NCI-H146 (cell line): ENCODE measurements around the gene CHRM5.

Experiments
- DNase-seq: peaks from one replicate; lab custom pipeline; 2025; lab: John Stamatoyannopoulos, UW

The CHRM5 gene

GRCh38 chr15:34101366-34102174 is 133.3 kb downstream of the CHRM5 start, which contains the start of the genes EMC7 and PGBD4:
Gene EMC7, minus strand, starts transcription at chr15:34101862. Its CDS starts 23 bp downstream, at chr15:34101839.
Gene PGBD4, plus strand, starts transcription at chr15:34102083. Its CDS starts 449 bp downstream, at chr15:34102532.
- DNase-seq = peak; percentile 95

- DNase-seq = no peak
Observed at GRCh38 chr15:34102175-34102925, 134.1 kb downstream of the CHRM5 start.

- no peak for DNase-seq
Observed at GRCh38 chr15:34106423-34106822, 138.1 kb downstream of the CHRM5 start.

- no peak for DNase-seq
Observed at GRCh38 chr15:34107315-34107714, 139.0 kb downstream of the CHRM5 start.

- DNase-seq = peak; percentile 5
Observed at GRCh38 chr15:34109797-34110663, 141.7 kb downstream of the CHRM5 start.

- no peak for DNase-seq
Observed at GRCh38 chr15:34111488-34111887, 143.2 kb downstream of the CHRM5 start.

GRCh38 chr15:34114215-34114614 is 145.9 kb downstream of the CHRM5 start:
- no peak for DNase-seq

- no peak for DNase-seq
Observed at GRCh38 chr15:34114739-34115138, 146.4 kb downstream of the CHRM5 start.

- DNase-seq = no peak
Observed at GRCh38 chr15:34116620-34117019, 148.3 kb downstream of the CHRM5 start.
